HG03280 (cell line): ENCODE measurements around the gene ABHD15.
A peak's percentile ranks its signal among the peaks of the same experiment; 100 is the strongest.

Experiments
- ATAC-seq: cut with Tn5 transposase; IDR thresholded peaks from one replicate; pipeline ENCODE4 v1.9.1; 2021; ENCODE audit warnings: mild to moderate bottlenecking, moderate library complexity; ENCODE audit not compliant: unreplicated experiment

The ABHD15 gene

GRCh38 chr17:29582772-29583171, 15.9 kb upstream of the ABHD15 start:
- no peak for ATAC-seq

GRCh38 chr17:29582254-29582765, 15.5 kb upstream of the ABHD15 start:
- ATAC-seq: no peak

- no peak for ATAC-seq
Measured at GRCh38 chr17:29581583-29582253, 14.9 kb upstream of the ABHD15 start.

GRCh38 chr17:29579866-29580771, 13.3 kb upstream of the ABHD15 start:
- peak; percentile 83 for ATAC-seq

DNA sequence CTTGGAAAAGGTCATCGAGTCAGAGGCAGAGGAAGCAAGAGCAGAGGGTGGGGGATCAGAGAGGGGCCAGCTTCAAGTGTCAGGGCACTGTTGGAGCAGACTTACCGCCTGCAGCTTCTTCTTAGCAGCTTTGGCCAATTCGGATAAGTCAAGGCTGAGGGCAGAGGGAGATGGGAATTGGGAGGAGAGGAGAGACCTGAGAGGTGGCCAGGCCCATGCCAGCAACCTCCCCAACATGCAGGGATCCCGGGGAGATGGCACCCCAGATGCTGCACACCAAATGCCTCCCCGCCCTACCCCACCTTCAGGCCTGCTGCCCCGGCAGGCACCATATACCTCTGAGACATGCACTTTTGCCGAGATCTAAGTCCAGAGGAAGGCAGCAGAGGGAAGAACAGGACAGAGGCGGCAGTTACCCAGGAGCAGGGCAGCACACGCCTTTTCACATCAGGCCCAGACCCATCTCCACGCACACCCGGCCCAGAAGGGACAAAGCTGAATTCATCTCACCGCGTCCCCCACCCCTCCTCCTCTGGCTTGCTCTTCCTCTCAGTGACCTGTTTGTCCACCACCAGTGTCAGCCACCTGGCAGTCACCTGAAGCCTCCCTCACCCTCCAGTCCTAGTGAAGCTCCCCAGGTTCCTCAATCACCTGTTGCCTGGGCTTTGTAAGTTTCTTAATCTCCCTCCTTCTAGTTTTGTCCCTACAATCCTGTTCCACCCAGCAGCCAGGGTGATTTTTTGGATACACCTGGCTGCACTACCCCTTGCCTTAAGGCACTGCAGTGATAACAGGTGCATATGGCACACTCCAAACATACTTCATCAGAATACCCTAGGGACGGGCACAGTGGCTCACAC, 12.0 kb upstream of the ABHD15 start:
- ATAC-seq: no peak

DNA sequence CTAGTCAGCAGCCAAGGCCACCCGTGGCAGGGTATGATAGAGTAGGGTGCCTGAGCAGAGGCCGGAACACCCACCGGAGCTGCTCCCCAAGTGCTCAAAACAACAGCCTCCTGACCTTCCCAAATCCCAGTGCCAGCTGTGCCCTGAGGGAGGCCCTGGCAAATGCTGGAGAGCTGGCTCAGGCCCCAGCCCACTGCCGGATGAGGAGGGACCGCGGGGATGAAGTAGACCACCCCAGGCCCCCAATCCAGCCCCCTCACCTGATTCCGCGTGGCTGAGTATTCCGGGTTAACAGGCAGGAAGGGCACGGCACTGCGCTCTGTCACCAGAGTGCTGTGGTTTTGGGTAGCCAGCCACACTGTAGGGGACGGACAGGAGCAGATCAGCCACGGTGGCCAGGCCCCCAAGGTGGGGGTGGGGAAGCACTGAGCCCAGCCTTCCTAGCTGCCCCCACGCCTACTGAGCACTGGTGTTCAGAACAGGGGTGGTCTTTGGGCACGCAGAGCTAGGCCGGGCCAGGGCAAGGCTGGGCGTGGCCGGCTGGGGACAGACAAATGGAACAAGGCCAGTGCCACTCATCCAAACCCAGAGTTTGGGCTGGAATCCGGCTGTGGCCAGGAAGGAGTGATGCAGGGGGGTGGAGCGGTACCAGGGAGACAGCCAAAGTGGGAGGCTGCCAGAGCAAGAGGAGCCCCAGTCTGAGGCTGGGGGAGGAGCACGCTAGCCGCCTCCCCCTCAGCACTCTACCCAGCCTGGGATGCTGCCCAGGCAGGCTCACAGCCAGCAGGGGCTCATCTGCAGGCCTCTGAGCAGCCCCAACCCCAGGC, 10.8 kb upstream of the ABHD15 start:
- ATAC-seq: no peak

DNA sequence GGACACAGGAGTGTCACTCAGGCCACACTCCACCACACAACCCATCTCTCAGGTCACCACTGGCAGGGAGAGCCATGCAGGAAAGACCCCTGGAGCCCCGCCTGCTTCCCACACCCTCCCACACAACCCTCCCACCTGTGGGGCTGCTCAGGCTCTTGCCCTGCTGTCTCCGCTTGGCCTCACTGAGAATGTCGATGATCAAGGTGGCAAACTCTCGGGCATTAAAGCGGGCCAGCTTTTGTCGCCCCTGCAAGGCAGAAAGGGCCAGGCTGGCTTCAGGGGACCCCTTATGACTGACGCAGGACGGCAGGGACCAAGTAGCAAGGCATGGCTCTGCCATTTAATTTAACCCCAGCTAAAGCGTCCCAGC, 10.1 kb upstream of the ABHD15 start:
- ATAC-seq: no peak

DNA sequence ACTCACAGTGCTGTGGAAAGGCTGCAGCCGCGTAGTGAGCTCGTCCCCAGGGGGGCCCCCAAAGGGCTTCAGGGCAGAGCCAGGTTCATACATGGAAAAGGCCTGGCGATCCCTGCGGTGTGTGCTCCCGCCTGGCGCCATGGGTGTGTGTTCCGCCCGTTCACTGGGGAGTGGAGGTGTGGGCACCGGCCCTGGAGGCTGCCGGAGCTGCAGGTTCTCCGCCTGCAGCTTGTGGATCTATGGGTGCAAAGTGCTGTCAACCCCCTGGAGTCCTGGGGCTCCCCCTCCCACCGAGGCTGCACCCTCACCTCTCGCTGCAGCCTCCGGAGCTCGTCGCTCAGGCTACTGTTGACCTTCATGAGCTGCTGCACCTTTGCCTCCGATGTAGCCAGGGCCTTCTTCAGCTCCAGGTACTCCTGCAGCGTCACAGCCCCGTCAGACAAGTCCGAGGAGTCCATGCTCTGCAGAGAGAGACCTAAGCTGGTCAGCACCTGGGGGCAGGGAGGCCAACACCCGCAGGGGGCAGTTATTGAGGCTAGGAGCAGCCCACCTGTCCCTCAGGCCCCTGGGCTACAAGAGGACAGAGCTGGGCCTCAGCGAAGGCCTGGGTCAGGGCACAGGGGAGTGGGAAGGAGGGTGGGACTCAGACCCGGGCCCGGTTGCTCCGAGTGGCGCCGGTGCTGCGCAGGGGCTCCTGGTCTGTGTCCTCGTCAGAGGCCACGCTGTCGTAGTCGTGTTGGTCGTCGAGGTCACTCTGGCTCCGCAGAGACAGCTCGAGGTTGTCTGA, 9.6 kb upstream of the ABHD15 start:
- no peak for ATAC-seq

GRCh38 chr17:29575511-29576213, 8.8 kb upstream of the ABHD15 start:
- no peak for ATAC-seq

- ATAC-seq: no peak
Measured at GRCh38 chr17:29574732-29575510, 8.1 kb upstream of the ABHD15 start.

DNA sequence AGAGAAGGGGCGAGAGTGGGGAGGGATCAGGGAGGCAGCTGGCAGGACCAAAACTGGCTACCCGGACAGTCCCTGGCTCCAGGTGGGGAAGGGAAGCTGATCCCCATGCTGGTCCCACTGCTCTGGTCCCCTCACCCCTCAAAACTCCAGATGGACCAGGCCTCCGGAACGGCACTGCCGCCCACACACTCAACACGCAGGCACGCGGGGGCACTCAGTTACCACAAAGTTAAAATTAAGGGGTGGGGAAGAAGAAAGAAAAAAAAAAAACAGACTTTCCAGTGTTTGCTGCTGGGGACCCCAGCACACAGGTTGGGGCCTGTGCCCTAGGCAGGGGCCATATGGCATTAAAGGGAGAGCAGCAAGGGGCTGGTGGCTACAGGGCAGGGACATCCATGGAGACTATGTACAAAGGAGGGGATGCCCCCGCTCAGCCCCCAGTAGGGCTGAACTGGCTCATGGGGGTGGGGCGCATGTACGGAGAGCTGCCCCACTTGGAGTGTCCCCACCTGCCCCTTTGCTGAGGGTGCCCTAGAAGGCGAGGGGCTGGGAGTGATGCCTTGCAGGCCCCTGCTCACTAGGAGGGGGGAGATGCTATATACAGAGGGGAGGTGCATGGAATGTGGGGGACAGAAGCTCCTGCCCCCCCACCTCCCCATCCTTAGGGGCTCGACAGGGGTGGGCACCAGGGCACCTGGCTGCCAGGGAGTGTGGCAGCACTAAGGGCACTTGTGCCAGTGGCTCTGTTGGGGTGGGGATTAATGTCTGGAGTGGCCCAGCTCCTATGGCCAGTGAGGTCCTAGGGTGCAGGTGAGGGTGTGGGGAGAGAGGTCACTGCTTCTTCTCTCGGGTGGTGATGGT, 7.3 kb upstream of the ABHD15 start:
- ATAC-seq: no peak

DNA sequence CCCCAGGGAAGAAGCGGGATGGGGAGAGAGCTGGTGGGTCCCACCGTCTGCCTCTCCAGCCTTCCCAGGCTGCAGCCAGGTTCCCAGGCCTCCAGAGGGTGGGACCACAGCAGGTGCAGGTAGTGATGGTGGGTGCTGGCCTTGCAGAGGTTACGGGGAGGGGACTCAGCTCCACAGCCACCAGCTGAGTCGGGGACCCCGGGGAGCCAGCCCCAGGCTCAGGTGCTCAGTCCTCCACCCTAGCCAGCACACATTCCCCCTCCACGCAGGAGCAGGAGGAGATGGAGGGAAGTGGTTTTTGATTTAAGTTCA, 6.7 kb upstream of the ABHD15 start:
- ATAC-seq: no peak

DNA sequence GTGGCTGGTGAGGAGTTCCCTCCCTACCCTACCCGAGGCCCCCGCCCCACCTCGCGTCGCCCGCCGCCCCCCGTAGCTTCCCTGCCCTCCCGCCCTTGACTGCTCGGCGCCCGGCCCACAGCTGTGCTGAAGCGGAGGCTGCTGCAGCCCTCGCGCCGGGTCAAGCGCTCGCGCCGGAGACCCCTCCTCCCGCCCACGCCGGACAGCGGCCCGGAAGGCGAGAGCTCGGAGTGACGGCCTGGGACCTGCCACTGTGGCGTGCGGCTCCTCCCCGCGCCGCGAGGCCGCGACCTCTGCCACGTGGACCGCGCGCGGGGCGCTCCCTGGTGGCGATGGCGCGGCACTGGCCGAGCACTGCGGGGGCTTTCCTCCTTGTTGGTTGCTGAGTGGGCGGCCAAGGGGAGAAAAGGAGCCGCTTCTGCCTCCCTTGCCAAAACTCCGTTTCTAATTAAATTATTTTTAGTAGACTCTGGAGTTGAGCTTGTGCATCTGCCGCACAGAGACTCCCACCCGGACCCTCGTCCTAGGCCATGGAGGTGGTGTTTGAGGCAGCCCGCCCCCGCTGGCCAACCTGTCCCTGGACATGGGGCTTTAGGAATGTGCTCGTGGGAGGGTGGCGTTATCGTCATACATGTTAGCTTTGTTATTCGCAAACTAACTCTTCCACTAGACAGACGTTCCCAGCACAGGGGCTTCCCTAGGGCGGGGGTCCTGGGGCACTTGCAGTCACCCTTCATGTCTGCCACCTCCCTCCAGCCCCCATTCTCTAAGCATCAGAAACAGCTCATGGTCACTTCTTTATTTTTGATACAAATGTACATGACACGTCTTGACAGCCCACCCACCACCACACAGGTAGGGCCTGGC, 6.1 kb upstream of the ABHD15 start:
- no peak for ATAC-seq

DNA sequence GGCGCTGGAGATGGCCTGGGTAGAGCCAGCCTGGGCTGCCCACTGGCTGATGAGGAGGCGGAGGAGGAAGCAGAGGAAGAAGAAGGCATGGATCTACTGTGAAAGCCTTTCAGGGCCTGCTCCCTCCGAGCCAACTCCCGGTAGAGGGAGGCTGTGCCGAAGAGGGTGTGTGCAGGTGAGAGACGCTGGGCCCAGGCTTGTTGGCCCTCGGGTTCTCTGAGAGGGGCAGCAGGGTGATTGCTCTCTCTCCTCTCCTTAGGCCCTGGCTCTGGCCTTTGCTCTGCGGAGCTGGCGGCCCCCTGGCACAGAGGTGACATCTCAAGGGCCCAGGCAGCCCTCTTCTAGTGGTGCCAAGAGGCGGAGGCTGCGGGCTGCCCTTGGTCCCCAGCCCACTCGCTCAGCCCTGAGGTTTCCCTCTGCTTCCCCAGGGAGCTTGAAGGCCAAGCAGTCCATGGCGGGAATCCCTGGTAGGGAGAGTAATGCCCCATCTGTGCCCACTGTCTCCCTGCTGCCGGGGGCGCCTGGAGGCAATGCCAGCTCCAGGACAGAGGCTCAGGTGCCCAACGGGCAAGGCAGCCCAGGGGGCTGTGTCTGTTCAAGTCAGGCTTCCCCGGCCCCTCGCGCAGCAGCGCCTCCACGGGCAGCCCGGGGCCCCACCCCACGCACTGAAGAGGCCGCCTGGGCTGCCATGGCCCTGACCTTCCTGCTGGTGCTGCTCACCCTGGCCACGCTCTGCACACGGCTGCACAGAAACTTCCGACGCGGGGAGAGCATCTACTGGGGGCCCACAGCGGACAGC, 5.2 kb upstream of the ABHD15 start:
- no peak for ATAC-seq

DNA sequence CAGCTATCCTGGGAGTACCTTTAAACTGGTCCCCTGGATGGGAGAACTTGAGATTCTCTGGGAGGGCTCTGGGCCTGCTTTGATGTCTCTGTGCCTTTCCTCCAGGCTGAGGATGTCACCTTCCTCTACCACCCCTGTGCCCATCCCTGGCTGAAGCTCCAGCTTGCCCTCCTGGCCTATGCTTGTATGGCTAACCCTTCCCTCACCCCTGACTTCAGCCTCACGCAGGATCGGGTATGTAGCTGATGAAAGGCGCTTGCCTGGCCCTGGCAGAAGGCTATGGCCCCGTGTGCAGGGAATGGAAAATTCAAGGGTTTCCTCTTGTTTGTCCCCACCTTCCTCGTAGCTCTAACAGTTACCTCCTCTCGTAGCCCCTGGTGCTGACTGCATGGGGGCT, 4.6 kb upstream of the ABHD15 start:
- ATAC-seq: no peak

GRCh38 chr17:29570521-29570920, 3.7 kb upstream of the ABHD15 start:
- no peak for ATAC-seq
